Body of pancreas (tissue), 4 donors: ENCODE data around the gene PODXL.

Experiments used
- POLR2A ChIP-seq, 3 donors: fragments of 450-650 bp; IDR thresholded peaks; one replicate each; pipeline ENCODE4 v1.6.1; 2016; ENCODE audit warnings: antibody characterized with exemption in 3 of 3, mild to moderate bottlenecking in 2 of 3
- TF ChIP-seq, protein P1 (sequence below), 7 experiments: fragments of 450-650 bp in 4 of 7; fragments of 200-600 bp in 3 of 7; sonication (generic) in 3 of 7; IDR thresholded peaks; one replicate each; pipeline ENCODE4 v1.5.1; 2016 to 2019; ENCODE audit warnings: antibody characterized with exemption in 7 of 7

DNA sequence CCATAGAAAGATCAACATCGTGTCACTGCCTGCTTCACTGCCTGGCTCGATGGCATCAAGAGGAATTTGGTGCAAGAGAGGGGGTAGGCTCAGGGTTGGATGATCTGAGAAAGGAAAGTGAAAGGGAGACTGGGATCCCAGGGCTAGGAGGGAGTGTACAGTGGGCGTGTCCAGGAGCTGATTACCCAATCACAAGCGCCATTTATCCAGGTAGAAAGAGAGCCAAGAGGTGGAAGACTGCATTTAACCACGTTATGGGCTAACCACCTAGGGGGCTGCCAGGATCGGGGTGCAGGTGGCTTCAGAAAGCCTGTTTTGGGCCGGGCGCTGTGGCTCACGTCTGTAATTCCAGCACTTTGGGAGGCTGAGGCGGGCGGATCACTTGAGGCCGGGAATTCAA is 10.3 kb downstream of the PODXL start:
- no peak for TF ChIP-seq POLR2A (IDR thresholded peaks at IDR 0.05)
- TF ChIP-seq, protein P1, sequence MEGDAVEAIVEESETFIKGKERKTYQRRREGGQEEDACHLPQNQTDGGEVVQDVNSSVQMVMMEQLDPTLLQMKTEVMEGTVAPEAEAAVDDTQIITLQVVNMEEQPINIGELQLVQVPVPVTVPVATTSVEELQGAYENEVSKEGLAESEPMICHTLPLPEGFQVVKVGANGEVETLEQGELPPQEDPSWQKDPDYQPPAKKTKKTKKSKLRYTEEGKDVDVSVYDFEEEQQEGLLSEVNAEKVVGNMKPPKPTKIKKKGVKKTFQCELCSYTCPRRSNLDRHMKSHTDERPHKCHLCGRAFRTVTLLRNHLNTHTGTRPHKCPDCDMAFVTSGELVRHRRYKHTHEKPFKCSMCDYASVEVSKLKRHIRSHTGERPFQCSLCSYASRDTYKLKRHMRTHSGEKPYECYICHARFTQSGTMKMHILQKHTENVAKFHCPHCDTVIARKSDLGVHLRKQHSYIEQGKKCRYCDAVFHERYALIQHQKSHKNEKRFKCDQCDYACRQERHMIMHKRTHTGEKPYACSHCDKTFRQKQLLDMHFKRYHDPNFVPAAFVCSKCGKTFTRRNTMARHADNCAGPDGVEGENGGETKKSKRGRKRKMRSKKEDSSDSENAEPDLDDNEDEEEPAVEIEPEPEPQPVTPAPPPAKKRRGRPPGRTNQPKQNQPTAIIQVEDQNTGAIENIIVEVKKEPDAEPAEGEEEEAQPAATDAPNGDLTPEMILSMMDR (IDR thresholded peaks at IDR 0.05) = no peak
